G401.6 (cell line): ENCODE results near the gene ST3GAL2.
"Not testable (repeated sequence)": the region's sequence is repeated elsewhere in the genome, so short reads cannot be mapped to it uniquely, and the experiment has no call there.

Experiments
- FAIRE-seq: peaks from 2 replicates; lab custom pipeline; 2012; peaks lifted over from hg19 to GRCh38; lab: Jason Lieb, UNC

Gene ST3GAL2

DNA sequence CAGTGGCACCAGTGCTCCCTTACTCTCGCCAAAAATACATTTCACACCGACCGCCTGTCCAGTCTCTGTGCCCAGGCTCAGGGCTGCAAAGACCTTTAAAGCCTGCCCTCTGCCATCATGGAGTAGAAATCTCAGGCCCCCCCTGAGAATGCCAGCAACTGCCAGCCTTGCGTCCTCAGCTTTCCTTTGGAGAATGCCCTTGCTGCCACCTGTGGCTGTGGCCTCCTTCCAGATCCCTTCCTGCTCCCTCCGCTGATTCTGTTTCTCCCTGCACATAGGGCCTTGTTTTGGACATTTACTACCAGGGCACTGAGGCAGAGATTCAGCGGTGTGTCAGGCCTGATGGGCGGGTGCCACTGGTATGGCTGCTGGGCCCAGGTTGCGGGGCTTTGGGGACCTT lies 28.7 kb upstream of the ST3GAL2 start:
- no peak for FAIRE-seq

DNA sequence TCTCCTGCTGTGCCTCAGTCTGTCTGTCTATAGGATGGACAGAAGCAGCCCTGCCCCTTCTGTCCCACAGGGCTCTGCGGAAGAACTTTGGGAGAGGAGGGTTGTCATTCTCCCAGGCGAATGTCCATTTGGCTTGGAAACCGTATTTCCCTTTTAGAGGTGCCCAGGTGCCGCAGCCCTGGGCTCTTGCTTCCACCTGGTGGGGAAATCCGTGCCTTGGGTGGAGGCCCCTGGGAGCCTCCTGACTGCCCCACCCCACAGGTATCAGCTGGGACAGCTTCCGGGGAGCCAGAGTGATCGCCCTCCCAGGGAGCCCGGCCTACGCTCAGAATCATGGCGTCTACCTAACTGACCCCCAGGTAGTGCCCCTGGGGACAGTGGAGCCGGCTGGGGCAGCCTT lies 28.2 kb upstream of the ST3GAL2 start:
- FAIRE-seq: no peak

DNA sequence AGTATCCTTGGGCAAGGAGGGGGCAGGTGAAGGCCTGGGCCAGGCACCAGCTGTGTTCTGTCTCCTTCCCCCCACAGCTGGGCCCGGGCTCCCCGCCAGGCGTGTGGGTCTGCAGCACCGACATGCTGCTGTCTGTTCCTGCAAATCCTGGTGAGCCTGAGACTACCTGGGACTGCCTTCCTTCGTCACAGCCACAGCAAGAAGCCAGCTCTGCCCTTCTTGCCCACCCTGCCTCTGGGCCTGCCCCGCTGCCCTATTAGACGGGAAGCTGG lies 27.8 kb upstream of the ST3GAL2 start:
- FAIRE-seq: no peak

DNA sequence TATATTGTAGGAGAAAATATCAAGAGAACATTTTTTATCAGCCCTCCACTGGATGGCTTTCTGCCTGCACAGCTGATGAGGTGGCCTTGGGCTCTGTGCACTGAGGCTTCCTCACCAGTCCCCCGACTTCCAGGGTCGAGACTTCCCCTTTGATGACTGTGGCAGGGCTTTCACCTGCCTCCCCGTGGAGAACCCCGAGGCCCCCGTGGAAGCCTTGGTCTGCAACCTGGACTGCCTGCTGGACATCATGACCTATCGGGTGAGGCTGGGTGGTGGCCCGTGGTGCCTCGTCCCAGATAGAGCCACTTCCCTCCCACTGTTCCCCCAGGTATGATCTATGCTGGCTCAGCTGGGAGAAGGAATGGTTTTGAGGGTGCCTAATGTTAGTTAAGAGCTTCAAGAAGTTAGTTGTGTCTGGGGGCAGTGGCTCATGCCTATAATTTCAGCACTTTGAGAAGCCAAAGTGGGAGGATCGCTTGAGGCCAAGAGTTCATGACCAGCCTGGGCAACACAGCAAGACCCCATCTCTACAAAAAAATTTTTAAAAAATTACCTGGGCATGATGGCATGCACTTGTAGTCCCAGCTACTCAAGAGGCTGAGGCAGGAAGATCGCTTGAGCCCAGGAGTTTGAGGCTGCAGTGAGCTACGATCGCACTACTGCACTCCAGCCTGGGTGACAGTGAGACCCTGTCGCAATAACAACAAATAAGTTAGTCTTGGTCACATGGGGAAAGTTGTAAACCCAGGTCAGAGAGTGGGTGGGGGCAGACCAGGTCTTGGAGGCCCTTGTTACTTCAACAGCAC lies 27.3 kb upstream of the ST3GAL2 start:
- no peak for FAIRE-seq

DNA sequence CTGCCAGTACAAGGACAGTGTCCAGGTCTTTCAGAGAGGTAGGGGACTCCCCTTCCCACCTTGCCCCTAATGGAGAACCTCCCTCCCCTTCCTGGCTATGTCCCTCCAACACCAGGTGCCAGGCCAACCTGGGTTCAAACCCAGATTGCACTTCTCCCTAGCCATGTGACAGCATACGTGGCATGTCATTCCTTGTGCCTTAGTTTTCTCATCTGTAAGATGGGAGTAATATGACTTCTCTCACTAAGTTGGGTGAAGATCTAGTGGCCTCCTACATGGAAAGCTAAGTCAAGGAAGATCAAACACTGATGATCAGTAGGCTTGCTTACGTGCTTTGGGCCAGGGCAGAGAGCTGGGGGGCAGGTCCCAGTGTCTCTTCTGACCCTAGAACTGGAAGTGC lies 24.3 kb upstream of the ST3GAL2 start:
- no peak for FAIRE-seq

DNA sequence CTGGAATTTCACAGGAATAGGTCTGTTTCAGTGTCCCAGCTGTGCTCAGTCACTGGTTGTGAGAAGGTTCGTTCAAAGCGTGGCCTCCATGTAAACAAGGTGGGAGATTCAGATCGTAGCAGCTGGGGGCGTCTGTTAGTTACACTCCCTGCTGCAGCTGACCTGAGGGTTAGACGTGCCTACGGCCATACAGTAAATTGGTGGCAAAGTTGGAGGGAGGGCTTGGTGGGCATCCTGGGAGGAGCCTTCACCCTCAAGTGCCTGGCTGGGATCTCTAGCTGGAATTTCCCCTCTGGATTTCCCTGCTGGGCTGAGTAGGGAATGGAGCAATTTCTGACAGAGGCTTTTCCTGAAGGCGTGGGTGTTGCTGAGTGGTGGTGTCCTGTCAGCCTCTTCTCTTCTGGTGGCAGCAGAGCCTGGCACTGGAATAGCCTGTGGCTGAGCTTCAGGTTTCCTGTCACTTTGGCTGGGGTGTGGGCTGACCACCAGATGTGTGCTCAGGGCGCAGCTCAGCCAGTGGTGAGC lies 21.9 kb upstream of the ST3GAL2 start:
- no peak for FAIRE-seq

DNA sequence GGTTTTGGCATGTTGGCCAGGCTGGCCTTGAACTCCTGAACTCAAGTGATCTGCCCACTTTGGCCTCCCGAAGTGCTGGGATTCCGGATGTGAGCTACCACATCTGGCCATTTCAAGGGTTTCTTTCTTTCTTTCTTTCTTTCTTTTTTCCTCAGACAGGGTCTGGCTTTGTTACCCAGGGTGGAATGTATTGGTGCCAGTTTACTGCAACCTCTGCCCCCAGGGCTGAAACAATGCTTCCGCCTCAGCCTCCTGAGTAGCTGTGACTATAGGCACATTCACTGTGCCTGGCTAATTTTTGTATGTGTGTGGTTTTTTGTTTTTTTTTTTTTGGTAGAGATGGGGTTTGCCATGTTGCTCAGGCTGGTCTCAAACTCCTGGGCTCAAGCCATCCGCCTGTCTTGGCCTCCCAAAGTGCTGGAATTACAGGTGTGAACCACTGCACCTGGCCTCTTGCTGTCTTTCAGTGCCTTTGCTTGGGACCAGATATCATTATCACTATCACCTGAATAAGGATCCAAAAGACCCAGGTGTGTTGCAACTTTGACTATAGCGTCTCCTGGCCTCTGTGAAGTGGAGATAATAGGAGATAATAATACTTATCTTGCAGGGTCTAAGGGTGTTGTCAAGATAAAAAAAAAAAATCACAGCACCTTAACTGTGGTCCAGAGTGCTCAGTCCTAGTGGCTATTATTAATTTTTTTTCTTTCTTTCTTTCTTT lies 18.7 kb upstream of the ST3GAL2 start:
- no peak for FAIRE-seq

DNA sequence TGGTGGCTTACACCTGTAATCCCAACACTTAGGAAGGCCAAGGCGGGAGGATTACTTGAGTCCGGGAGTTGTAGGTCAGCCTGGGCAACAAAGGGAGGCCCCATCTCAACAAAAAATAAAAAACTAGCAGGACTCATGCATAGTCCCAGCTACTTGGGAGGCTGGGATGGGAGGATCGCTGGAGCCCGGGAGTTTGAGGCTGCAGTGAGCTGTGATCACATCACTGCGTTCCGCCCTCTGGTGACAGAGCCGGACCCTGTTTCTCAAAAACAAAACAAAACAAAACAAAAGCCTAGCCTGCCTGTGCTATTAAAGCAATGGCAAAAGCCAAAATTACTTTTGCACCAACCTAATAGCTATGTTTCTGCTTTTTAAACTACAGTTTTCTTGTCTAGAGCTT lies 17.0 kb upstream of the ST3GAL2 start:
- no peak for FAIRE-seq

DNA sequence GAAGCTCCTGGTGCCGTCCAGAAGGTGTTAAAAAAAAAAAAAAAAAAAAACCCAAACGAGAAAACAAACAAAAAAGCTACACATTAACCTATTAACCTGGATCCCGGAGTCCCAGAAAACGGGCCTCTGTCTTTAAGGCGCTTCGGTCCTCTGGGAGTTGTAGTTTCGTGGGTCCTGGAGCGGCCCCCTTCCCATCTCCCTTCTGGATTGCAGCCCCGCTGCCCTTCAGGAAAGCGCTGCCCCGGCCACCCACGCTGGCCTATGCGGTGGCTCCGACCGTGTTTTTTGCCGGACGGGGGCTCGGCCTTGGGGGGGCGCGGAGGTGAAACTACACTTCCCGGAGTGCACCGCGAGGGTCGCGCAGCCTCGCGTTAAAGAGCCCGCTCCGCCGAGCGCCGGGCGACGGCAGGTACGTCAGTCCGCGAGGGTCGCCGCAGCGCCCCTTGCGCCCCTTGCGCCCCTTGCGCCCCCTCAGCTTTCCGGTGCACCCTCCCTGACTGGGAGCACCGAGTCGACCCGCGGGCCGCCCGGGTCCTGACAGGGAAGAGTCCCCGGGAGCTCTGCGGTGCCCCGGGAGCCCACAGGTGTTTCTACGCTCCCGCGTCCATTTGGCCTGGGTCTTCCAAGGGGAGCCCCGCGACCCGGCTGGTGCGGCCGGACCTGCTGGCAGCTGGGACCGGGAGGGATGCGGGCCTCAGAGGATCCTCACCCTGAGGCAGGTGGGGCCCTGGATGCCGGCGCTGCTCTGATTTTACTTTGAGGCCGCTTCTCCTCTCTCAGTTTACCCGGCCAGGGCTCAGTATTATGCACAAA lies 15.5 kb upstream of the ST3GAL2 start, which contains the start of gene FCSK:
Gene FCSK, plus strand, starts transcription at position 374 of the 813 bp plus-strand sequence. CDS start 8,596 bp downstream, outside the sequence.
- FAIRE-seq: no peak

DNA sequence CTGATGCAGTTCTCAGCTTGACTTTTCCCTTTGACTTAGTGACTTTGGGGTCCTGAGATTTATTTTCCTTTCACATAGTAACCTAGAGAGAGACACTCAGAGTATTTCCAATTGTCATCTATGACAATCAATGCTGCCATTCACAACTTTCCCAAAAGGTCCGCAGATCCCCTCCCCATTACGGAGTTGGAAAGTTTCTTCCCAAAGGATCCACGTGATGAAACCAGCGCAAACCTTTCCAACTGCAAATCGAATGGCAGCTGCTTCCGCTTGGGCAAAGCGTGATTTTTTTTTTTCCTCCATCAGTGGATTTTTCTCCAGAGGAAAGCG lies 15.0 kb upstream of the ST3GAL2 start:
- FAIRE-seq: peak; percentile 60

DNA sequence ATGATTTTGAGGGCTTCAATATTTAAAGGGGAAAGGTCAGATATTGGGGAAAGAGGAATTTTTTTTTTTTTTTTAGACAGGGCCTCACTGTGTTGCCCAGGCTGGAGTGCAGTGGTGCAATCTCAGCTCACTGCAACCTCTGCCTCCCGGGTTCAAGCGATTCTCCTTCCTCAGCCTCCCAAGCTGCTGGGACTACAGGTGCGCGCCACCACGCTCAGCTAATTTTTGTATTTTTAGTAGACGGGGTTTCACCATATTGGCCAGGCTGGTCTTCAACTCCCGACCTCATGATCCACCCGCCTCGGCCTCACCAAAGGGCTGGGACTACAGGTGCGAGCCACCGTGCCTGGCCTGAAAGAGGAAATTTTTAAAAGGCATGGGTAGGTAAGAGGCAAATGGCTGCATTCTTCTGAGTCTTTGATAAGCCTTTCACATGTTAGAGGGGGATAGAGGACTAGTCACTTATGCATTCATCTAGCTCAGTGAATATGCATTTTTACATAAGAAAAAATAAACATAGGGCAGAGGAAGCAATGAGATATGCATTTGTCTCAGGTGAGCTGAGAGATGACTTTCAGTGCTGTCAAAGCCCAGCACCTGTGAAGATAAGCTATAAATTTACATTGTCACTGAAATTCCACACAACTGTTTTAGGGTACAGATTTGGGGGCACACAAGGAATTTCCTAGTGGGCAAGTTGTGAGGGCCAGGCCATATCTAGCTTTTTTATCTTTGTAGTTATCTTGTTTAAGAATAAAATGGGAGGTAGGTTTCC lies 14.4 kb upstream of the ST3GAL2 start:
- no peak for FAIRE-seq

DNA sequence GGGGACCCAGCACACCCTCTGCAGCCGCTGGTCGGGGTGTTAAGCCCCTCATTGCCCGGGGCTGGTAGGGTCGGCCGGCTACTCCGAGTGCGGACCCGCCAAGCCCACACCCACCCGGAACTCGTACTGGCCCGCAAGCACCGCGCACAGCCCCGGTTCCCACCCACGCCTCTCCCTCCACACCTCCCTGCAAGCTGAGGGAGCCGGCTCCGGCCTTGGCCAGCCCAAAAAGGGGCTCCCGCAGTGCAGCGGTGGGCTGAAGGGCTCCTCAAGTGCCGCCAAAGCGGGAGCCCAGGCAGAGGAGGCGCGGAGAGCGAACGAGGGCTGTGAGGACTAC lies 12.1 kb upstream of the ST3GAL2 start:
- FAIRE-seq: not testable (repeated sequence)

DNA sequence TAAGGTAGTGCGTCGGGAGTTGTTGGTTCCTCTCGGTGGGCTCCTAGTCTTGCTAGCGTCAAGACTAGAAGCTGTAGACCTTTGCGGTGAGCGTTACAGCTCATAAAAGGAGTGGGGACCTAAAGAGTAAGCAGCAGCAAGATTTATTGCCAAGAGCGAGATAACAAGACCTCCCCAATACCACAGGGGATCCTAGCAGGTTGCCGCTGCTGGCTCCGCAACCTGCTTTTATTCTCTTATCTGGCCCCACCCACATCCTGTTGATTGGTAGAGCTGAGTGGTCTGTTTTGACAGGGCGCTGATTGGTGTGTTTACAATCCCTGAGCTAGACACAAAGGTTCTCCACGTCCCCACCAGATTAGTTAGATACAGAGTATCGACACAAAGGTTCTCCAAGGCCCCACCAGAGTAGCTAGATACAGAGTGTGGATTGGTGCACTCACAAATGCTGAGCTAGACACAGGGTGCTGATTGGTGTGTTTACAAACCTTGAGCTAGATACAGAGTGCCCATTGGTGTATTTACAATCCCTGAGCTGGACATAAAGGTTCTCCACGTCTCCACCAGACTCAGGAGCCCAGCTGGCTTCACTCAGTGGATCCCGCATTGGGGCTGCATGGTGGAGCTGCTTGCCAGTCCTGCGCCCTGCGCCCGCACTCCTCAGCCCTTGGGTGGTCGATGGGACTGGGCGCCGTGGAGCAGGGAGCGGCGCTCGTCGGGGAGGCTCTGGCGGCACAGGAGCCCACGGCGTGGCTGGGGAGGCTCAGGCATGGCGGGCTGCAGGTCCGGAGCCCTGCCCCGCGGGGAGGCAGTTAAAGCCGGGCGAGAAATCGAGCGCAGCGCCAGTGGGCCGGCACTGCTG lies 11.5 kb upstream of the ST3GAL2 start:
- FAIRE-seq: not testable (repeated sequence)

DNA sequence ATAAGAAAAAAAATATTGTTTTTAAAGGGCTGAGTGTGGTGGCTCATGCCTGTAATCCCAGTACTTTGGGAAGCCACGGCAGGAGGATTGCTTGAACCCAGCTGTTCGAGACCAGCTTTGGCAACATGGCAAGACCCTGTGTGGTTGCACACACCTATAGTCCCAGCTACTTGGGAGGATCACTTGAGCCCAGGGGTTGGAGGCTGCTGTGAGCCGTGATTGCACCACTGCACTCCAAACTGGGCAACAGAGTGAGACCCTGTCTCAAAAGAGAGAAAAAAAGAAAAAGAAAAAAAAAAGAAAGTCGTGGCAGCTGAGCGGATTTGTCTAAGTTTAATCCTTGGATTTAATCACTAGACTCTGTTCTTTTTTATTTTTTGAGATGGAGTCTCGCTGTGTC lies 9.2 kb upstream of the ST3GAL2 start:
- no peak for FAIRE-seq

DNA sequence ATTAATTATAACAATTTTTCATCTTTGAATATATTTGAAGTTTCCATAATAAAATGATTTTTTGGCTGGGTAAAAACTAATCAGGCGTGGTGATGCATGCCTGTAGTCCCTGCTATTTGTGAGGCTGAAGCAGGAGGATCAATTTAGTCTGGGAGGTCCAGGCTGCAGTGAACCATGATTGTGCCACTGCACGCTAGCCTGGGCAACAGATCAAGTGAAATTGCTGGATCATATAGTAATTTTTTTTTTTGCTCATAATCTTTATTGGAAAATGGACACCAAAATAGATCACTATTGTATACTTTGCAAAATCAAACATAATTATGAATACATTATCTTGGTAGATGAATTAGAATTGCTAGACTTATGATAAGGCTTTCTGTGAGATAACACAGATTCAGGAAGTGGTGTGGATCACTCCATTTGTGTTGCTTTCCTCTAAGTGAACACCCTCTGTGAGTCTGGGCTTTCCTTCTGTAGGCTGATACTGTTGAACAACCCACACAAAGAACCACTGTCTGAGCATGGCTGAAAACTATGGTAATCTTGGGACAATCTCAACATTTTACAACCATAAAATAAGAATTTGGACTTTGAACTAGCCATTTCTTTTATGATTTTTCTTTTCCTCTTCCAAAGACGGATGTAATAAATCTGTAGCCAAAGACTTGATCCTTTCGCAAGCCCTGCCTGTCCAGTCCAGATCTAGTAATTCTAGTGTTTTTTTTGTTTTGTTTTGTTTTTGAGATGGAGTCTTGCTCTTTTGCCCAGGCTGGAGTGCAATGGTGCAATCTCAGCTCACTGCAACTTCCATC lies 5.6 kb upstream of the ST3GAL2 start:
- FAIRE-seq: no peak

DNA sequence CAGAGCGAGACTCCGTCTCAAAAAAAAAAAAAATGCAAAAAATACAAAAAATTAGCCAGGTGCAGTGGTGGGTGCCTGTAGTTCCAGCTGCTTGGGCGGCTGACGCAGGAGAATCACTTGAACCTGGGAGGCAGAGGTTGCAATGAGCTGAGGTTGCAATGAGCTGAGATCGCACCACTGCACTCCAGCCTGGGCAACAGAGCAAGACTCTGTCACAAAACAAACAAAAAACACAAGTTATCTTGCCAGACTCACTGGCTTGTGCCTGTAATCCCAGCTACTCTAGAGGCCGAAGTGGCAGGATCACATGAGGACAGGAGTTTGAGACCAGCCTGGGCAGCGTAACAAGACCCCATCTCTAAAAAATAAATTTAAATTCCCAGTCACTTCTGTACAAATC lies 3.4 kb upstream of the ST3GAL2 start:
- no peak for FAIRE-seq

DNA sequence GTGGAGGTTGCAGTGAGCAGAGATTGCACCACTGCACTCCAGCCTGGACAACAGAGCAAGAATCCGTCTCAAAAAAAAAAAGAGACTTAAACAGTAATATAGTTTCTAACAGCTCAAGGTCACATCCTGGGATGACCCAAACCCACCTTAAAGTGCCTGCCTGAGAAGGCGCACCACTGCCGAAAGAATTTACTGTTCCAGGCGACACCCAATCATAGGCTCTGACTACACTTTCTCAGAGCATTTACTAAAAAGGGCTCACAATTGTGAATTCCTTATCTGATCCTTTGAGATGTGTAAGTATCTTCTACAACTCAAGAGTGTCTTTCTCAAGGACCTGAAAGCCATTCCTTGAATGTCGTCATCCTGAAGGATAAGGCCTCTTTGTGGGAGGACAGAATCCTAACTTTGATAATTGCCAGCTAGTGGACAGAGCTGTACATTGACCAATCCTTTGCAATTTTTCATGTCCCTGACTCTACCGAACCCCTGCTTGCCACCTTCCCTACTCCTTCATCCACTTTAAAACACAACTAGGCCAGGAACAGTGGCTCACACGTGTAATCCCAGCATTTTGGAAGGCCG lies 2.6 kb upstream of the ST3GAL2 start:
- no peak for FAIRE-seq

DNA sequence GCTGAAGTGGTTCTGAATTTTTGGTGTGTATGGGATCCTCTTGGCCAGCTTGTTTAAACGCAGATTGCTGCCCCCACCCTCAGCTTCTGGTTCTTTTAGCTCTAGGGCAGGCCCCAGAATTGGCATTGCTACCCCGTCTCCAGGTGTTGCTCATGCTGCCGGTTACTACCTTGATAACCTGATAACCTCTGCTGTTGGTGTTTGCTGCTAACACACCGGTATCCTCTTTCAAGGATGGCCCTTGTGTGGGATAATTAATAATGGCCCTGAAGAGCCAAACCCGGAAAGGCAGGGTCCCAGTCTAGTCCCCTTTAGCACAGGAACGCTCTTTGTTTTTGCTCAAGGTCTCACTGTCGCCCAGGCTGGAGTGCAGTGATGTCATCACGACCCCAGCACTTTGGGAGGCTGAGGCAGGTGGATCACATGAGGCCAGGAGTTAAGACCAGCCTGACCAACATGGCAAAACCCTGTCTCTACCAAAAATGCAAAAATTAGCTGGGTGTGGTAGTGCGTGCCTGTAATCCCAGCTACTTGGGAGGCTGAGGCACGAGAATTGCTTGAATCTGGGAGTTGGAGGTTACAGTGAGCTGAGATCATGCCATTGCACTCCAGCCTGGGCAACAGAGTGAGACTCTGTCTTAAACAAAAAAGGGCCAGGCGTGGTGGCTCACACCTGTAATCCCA lies 1.3 kb upstream of the ST3GAL2 start:
- FAIRE-seq: no peak

DNA sequence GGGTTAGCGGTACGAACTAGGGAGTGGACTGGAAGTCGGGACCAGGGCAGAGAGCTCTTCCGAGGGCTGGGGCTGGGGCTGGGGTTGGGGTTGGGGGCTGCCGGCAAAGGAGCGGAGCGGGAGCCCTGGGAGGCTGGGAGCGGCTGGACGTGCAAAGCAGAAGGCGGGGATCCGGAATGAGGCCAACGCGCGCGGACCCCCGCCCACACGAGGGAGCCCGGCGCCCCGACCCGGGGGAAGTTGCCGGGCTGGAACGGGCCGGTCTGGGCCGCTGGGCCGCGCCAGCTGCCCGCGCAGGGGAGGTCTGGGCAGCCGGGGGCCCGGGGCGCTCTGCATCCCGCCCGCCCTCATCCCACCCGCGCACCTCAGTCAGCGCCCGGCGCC lies 323 bp downstream of the ST3GAL2 start:
- no peak for FAIRE-seq
